NT2/D1 (cell line): Measurements from ENCODE around the gene SLC9A3.

ENCODE experiments used
- YY1 ChIP-seq: IDR thresholded peaks from 2 replicates; pipeline ENCODE4 v1.6.1; 2011; ENCODE audit not compliant: insufficient read length, insufficient read depth
- ZNF274 ChIP-seq: IDR thresholded peaks from 2 replicates; pipeline ENCODE4 v1.6.1; 2011; ENCODE audit warnings: mild to moderate bottlenecking, low read depth, low read length

GRCh38 chr5:560792-561166 is 36.5 kb upstream of the SLC9A3 start:
- TF ChIP-seq ZNF274 (no peak), YY1 (no peak)
